ENCODE results near the gene TXLNB.

Gene TXLNB

GRCh38 chr6:139311831-139312230 lies 20.0 kb upstream of the TXLNB start:
- Histone ChIP-seq H3K4me3 (ENCODE audit: low read length) (no peak overlapping the region), H3K9ac (ENCODE audit: low read length) (no peak overlapping the region), H3K4me2 (ENCODE audit: low read length) (no peak overlapping the region), H3K79me2 (ENCODE audit: low read length) (no peaks in the 10 kb centered on the region), H2AFZ (ENCODE audit: low read depth, low read length) (no peak overlapping the region), H3K9me3 (ENCODE audit: insufficient read depth, low read length) (no peaks in the 10 kb centered on the region), H3K4me1 (ENCODE audit: low read length) (peaks cover 19% of the 10 kb centered on the region), H3K36me3 (replicated peaks; ENCODE audit: low read depth, low read length) (no peaks in the 10 kb centered on the region), H4K20me1 (ENCODE audit: insufficient read depth, low read length) (no peaks in the 10 kb centered on the region), H3K27ac (ENCODE audit: low read length) (no peak overlapping the region), H3K27me3 (ENCODE audit: low read depth, low read length) (no peaks in the 10 kb centered on the region)
- no peak for TF ChIP-seq CTCF (IDR thresholded peaks at IDR 0.05; ENCODE audit: low read depth, low read length)
- TF ChIP-seq EZH2phosphoT487 (IDR thresholded peaks at IDR 0.05; ENCODE audit: low read depth): no peak

- TF ChIP-seq EZH2phosphoT487 (IDR thresholded peaks at IDR 0.05; ENCODE audit: low read depth): no peak
- TF ChIP-seq CTCF (IDR thresholded peaks at IDR 0.05; ENCODE audit: low read depth, low read length): no peak
- H3K4me1 ChIP-seq (ENCODE audit: low read length): peaks cover 16% of the 10 kb centered on the region
- H2AFZ ChIP-seq (ENCODE audit: low read depth, low read length): no peak overlapping the region
- no peaks in the 10 kb centered on the region for H3K9me3 ChIP-seq (ENCODE audit: insufficient read depth, low read length)
- H3K79me2 ChIP-seq (ENCODE audit: low read length): no peaks in the 10 kb centered on the region
- H3K36me3 ChIP-seq (replicated peaks; ENCODE audit: low read depth, low read length): no peaks in the 10 kb centered on the region
- H3K27ac ChIP-seq (ENCODE audit: low read length): peak overlapping the region; percentile 54
- no peak overlapping the region for H3K9ac ChIP-seq (ENCODE audit: low read length)
- H4K20me1 ChIP-seq (ENCODE audit: insufficient read depth, low read length): no peaks in the 10 kb centered on the region
- H3K4me2 ChIP-seq (ENCODE audit: low read length): peak overlapping the region; percentile 66
- no peaks in the 10 kb centered on the region for H3K27me3 ChIP-seq (ENCODE audit: low read depth, low read length)
- H3K4me3 ChIP-seq (ENCODE audit: low read length): no peak overlapping the region
Measured at GRCh38 chr6:139308936-139309603, 17.3 kb upstream of the TXLNB start.

GRCh38 chr6:139308286-139308916 lies 16.6 kb upstream of the TXLNB start:
- Histone ChIP-seq H2AFZ (ENCODE audit: low read depth, low read length) (0 out of 2 replicates have a peak overlapping the region, but pooled peaks have one; percentile 31), H4K20me1 (ENCODE audit: insufficient read depth, low read length) (no peaks in the 10 kb centered on the region), H3K36me3 (replicated peaks; ENCODE audit: low read depth, low read length) (no peaks in the 10 kb centered on the region), H3K4me1 (ENCODE audit: low read length) (peaks cover 16% of the 10 kb centered on the region), H3K9ac (ENCODE audit: low read length) (no peak overlapping the region), H3K27me3 (ENCODE audit: low read depth, low read length) (no peaks in the 10 kb centered on the region), H3K9me3 (ENCODE audit: insufficient read depth, low read length) (no peaks in the 10 kb centered on the region), H3K4me2 (ENCODE audit: low read length) (peak overlapping the region; percentile 66), H3K4me3 (ENCODE audit: low read length) (peak overlapping the region; percentile 11; the same call in 1 of the 2 replicates), H3K79me2 (ENCODE audit: low read length) (no peaks in the 10 kb centered on the region), H3K27ac (ENCODE audit: low read length) (peak overlapping the region; percentile 54)
- TF ChIP-seq EZH2phosphoT487 (IDR thresholded peaks at IDR 0.05; ENCODE audit: low read depth) (no peak), CTCF (IDR thresholded peaks at IDR 0.05; ENCODE audit: low read depth, low read length) (no peak)

- H3K79me2 ChIP-seq (ENCODE audit: low read length): no peaks in the 10 kb centered on the region
- H3K4me3 ChIP-seq (ENCODE audit: low read length): no peak overlapping the region
- no peak overlapping the region for H2AFZ ChIP-seq (ENCODE audit: low read depth, low read length)
- no peaks in the 10 kb centered on the region for H3K36me3 ChIP-seq (replicated peaks; ENCODE audit: low read depth, low read length)
- no peaks in the 10 kb centered on the region for H3K9me3 ChIP-seq (ENCODE audit: insufficient read depth, low read length)
- no peak overlapping the region for H3K4me2 ChIP-seq (ENCODE audit: low read length)
- TF ChIP-seq CTCF (IDR thresholded peaks at IDR 0.05; ENCODE audit: low read depth, low read length) (no peak), EZH2phosphoT487 (IDR thresholded peaks at IDR 0.05; ENCODE audit: low read depth) (no peak)
- H4K20me1 ChIP-seq (ENCODE audit: insufficient read depth, low read length): no peaks in the 10 kb centered on the region
- peaks cover 16% of the 10 kb centered on the region for H3K4me1 ChIP-seq (ENCODE audit: low read length)
- H3K27ac ChIP-seq (ENCODE audit: low read length): no peak overlapping the region
- no peaks in the 10 kb centered on the region for H3K27me3 ChIP-seq (ENCODE audit: low read depth, low read length)
- no peak overlapping the region for H3K9ac ChIP-seq (ENCODE audit: low read length)
Measured at GRCh38 chr6:139306291-139306981, 14.6 kb upstream of the TXLNB start.
